HG02885 (cell line): ENCODE results near the gene PDE8B.

Source experiments
- ATAC-seq: cut with Tn5 transposase; IDR thresholded peaks from one replicate; pipeline ENCODE4 v1.9.1; 2021; ENCODE audit warnings: mild to moderate bottlenecking; ENCODE audit not compliant: unreplicated experiment, poor library complexity

Gene PDE8B

GRCh38 chr5:77316871-77317661 lies 106.6 kb downstream of the PDE8B start:
- ATAC-seq, result no peak

- no peak for ATAC-seq
These were observed 107.6 kb downstream of the PDE8B start for GRCh38 chr5:77318060-77318459.

- ATAC-seq, result no peak
These were observed 108.8 kb downstream of the PDE8B start for GRCh38 chr5:77319117-77319804.

- no peak for ATAC-seq
These were observed 111.4 kb downstream of the PDE8B start for GRCh38 chr5:77321793-77322394.

GRCh38 chr5:77322406-77322805 lies 111.9 kb downstream of the PDE8B start:
- ATAC-seq, result no peak

- ATAC-seq, result no peak
These were observed 115.6 kb downstream of the PDE8B start for GRCh38 chr5:77325921-77326541.

- ATAC-seq, result no peak
These were observed 116.7 kb downstream of the PDE8B start for GRCh38 chr5:77326986-77327734.

- ATAC-seq, result no peak
These were observed 118.6 kb downstream of the PDE8B start for GRCh38 chr5:77328930-77329647.

- ATAC-seq, result no peak
These were observed 119.4 kb downstream of the PDE8B start for GRCh38 chr5:77329664-77330430.

GRCh38 chr5:77333036-77333435 lies 122.6 kb downstream of the PDE8B start:
- no peak for ATAC-seq

- no peak for ATAC-seq
These were observed 123.1 kb downstream of the PDE8B start for GRCh38 chr5:77333451-77334123.

GRCh38 chr5:77337246-77337645 lies 126.8 kb downstream of the PDE8B start:
- no peak for ATAC-seq

- ATAC-seq, result no peak
These were observed 127.2 kb downstream of the PDE8B start for GRCh38 chr5:77337686-77338085.

GRCh38 chr5:77339337-77339890 lies 128.9 kb downstream of the PDE8B start:
- no peak for ATAC-seq

- no peak for ATAC-seq
These were observed 132.7 kb downstream of the PDE8B start for GRCh38 chr5:77343165-77343564.

GRCh38 chr5:77347435-77348098 lies 137.1 kb downstream of the PDE8B start:
- ATAC-seq, result no peak

- ATAC-seq, result no peak
These were observed 142.8 kb downstream of the PDE8B start for GRCh38 chr5:77353251-77353650.

GRCh38 chr5:77354454-77354853 lies 144.0 kb downstream of the PDE8B start:
- no peak for ATAC-seq
